Common myeloid progenitor, CD34-positive (primary cell): ENCODE results near the gene TLR7.
A peak's percentile ranks its signal among the peaks of the same experiment; 100 is the strongest.

Source experiments
- CTCF ChIA-PET: fragments of 350-600 bp; sonication (Branson Sonifier 250); formaldehyde crosslinking; loops from one replicate; lab custom pipeline; 2021; ENCODE audit warnings: antibody characterized with exemption; lab: Charles Lee
- POLR2A ChIA-PET: fragments of 350-600 bp; sonication (Branson Sonifier 250); formaldehyde crosslinking; loops from one replicate; lab custom pipeline; 2021; ENCODE audit warnings: antibody characterized with exemption; lab: Charles Lee
- DNase-seq, 3 donors: peaks; one replicate each; pipeline versions ENCODE4 v3.0.0 to v3.0.0-alpha.2; 2013
- H3K27ac ChIP-seq, 2 experiments: 1 replicate in 1 of 2; 2 replicates in 1 of 2; pipeline ENCODE4 v1.7.0; 2013; ENCODE audit warnings: inconsistent platforms in 2 of 2, low read length in 2 of 2, mild to moderate bottlenecking in 2 of 2, low read depth in 1 of 2, moderate library complexity in 1 of 2; ENCODE audit not compliant: severe bottlenecking in 2 of 2, insufficient read depth in 1 of 2, poor library complexity in 1 of 2
- H3K27me3 ChIP-seq, 5 experiments: replicated peaks in 2 of 5; 1 replicate in 3 of 5; 2 replicates in 2 of 5; pipeline versions ENCODE4 v1.6.1 to v1.7.0; 2013; ENCODE audit warnings: low read length in 4 of 5, mild to moderate bottlenecking in 2 of 5, moderate library complexity in 2 of 5, inconsistent platforms in 1 of 5; ENCODE audit not compliant: insufficient read depth in 5 of 5, control insufficient read depth in 4 of 5
- H3K36me3 ChIP-seq, 4 experiments: 1 replicate in 2 of 4; 2 replicates in 2 of 4; pipeline versions ENCODE4 v1.6.1 to v1.7.0; 2013; ENCODE audit warnings: low read length in 3 of 4, control low read depth in 1 of 4, mild to moderate bottlenecking in 1 of 4; ENCODE audit not compliant: control insufficient read depth in 4 of 4, insufficient read depth in 4 of 4
- H3K4me1 ChIP-seq, 4 experiments: 1 replicate in 3 of 4; 2 replicates in 1 of 4; pipeline versions ENCODE4 v1.6.1 to v1.7.1; 2013; ENCODE audit warnings: low read length in 3 of 4, mild to moderate bottlenecking in 3 of 4, control low read depth in 1 of 4, inconsistent platforms in 1 of 4, moderate library complexity in 1 of 4; ENCODE audit not compliant: control insufficient read depth in 4 of 4, insufficient read depth in 4 of 4; ENCODE audit errors: control extremely low read depth in 1 of 4
- H3K4me3 ChIP-seq, 7 experiments: 1 replicate in 4 of 7; 2 replicates in 3 of 7; pipeline versions ENCODE4 v1.5.1 to v1.7.0; 2013; ENCODE audit warnings: mild to moderate bottlenecking in 7 of 7, low read length in 6 of 7, moderate library complexity in 6 of 7, inconsistent platforms in 2 of 7, low read depth in 2 of 7, control low read depth in 1 of 7; ENCODE audit not compliant: insufficient read depth in 4 of 7, control insufficient read depth in 1 of 7; ENCODE audit errors: extremely low read depth in 1 of 7
- H3K9me3 ChIP-seq, 5 experiments: 1 replicate in 4 of 5; 2 replicates in 1 of 5; pipeline versions ENCODE4 v1.6.1 to v1.7.1; 2013; ENCODE audit warnings: low read length in 4 of 5, mild to moderate bottlenecking in 2 of 5, inconsistent platforms in 1 of 5, low read depth in 1 of 5, moderate library complexity in 1 of 5; ENCODE audit not compliant: control insufficient read depth in 4 of 5, insufficient read depth in 2 of 5; ENCODE audit errors: control extremely low read depth in 1 of 5
- WGBS: methylation state at CpG from one replicate; pipeline ENCODE4 v1.1.5; 2013; ENCODE audit not compliant: insufficient coverage; 5-methylcytosine and 5-hydroxymethylcytosine counted together

Gene TLR7

DNA sequence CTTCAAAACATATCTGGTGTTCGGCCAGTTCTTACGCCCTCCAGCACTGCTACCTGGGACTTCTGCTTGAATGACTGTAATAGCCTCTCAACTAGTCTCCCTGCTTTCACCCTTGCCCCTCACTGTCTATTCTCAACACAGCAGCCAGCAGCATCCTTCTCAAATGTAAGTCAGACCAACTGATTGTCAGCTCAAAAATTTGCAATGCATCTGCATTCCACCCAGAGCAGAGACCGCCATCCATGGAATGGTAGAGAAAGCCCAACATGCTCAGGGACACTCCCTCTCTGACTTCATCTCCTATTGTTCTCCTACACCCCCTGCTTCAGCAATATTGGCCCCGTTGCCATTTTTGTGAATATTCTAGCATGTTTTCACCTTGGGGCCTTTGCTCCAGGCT lies 5.9 kb downstream of the TLR7 start:
- Histone ChIP-seq H3K27ac (no peak overlapping the region), H3K4me3 (no peak overlapping the region), H3K27me3 (peaks cover 0 to 14% (median 0%) of the 10 kb centered on the region in 5 experiments), H3K9me3 (no peaks in the 10 kb centered on the region), H3K4me1 (peaks cover 0 to 3% (median 1%) of the 10 kb centered on the region in 4 experiments), H3K36me3 (no peaks in the 10 kb centered on the region)
- ChIA-PET CTCF (no interaction called here), POLR2A (no interaction called here)
- no peak for DNase-seq
- WGBS, result 89% methylated on average over 4 of the region's 4 CpGs

DNA sequence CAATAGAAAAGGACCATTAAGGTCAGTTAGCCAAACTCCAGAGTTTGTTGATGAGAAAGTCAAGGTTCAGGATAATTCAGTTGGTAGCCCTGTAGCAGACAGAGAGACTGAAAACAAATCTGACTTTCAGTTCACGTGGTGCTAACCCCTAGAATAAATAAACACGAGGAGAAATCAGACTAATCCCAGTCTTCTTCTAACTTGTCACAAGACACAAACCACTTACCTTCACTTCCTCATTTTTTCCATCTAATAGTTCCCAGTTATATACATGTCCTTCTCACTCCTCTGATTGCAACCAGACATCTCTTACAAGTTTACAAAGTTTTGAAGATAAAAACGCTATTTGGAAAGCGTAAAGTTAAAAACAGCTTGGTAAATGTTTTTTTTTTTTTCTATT lies 7.7 kb downstream of the TLR7 start:
- DNase-seq, result peak in 1 of 3 donors; percentile 13
- 33% methylated on average over 1 of the region's 4 CpGs for WGBS
- H3K4me1 ChIP-seq, result no peaks in the 10 kb centered on the region
- H3K4me3 ChIP-seq, result no peak overlapping the region
- ChIA-PET CTCF (no interaction called here), POLR2A (no interaction called here)
- H3K36me3 ChIP-seq, result no peaks in the 10 kb centered on the region
- H3K27ac ChIP-seq, result no peak overlapping the region
- H3K9me3 ChIP-seq, result no peaks in the 10 kb centered on the region
- H3K27me3 ChIP-seq, result peaks cover 0 to 15% (median 0%) of the 10 kb centered on the region in 5 experiments

DNA sequence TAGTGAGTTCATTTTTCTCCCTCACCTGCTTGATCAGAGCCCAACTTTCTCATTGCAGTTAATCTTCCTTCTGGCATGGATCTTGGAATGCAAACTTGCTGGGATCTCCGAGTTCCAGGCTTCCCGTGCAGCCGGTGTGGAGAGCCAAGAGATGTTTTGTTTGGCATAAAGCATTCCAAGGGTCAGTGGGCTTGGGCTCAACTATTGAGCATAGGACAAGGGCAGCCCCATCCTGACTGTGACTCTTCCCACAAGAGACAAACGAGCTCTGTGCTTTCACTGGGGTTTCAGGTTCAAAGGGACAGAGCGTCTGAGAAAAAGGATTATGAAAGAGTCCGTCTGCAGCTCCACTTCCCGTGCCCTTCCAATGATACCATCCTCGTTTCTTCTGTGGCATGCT lies 10.5 kb downstream of the TLR7 start:
- Histone ChIP-seq H3K27ac (no peak overlapping the region), H3K4me1 (no peaks in the 10 kb centered on the region), H3K27me3 (peaks cover 0 to 9% (median 0%) of the 10 kb centered on the region in 5 experiments), H3K9me3 (no peaks in the 10 kb centered on the region), H3K4me3 (no peak overlapping the region), H3K36me3 (no peaks in the 10 kb centered on the region)
- POLR2A ChIA-PET, result no interaction called here
- CTCF ChIA-PET, result no interaction called here
- no peak for DNase-seq
- WGBS, result 95% methylated on average over 7 of the region's 8 CpGs

DNA sequence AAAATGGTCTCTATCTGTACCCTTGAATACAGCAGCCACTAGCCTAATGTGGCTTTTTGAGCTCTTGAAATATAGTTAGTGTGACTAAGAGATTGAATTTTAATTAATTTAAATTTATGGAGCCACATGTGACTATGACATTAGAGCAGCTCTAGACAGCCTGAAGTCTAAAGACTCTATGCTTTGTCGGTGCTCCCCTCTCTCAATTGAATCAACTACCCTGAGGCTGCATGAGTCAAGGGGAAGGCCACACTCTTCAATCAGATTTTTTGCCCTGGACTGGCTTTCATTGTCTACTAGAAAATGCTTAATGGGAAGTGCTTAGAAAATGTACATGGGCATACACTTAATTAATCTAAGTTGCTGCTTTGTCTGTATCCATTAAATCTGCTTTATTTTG lies 11.7 kb downstream of the TLR7 start:
- ChIA-PET POLR2A (no interaction called here), CTCF (no interaction called here)
- Histone ChIP-seq H3K36me3 (no peaks in the 10 kb centered on the region), H3K27me3 (peaks cover 0 to 7% (median 0%) of the 10 kb centered on the region in 5 experiments), H3K9me3 (no peaks in the 10 kb centered on the region), H3K4me1 (no peaks in the 10 kb centered on the region), H3K4me3 (no peak overlapping the region), H3K27ac (no peak overlapping the region)
- no peak for DNase-seq
- WGBS, result 100% methylated on average over 1 of the region's 1 CpG

DNA sequence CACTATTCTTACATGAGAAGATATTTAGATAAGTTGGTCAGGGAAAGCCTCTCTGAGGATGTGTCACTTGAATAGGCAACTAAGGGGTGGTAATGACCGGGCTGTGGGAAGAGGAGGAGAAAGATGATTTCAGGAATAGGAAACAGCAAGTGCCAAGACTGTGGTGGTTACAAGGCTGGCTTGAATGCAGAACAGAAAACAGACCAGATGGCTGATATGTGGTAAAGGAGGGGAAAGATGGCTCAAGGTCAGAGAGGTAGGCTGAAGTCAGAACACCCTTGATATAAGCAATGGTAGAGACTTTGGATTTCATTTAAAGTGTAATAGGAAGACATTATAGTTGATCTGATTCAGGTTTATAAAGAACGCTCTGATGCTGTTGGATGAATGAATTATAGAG lies 15.0 kb downstream of the TLR7 start:
- H3K36me3 ChIP-seq, result no peaks in the 10 kb centered on the region
- POLR2A ChIA-PET, result no interaction called here
- peaks cover 0 to 10% (median 0%) of the 10 kb centered on the region in 5 experiments for H3K27me3 ChIP-seq
- WGBS, result 88% methylated on average over 1 of the region's 2 CpGs
- CTCF ChIA-PET, result no interaction called here
- H3K4me1 ChIP-seq, result no peaks in the 10 kb centered on the region
- DNase-seq, result no peak
- no peaks in the 10 kb centered on the region for H3K9me3 ChIP-seq
- H3K4me3 ChIP-seq, result no peak overlapping the region
- H3K27ac ChIP-seq, result no peak overlapping the region

DNA sequence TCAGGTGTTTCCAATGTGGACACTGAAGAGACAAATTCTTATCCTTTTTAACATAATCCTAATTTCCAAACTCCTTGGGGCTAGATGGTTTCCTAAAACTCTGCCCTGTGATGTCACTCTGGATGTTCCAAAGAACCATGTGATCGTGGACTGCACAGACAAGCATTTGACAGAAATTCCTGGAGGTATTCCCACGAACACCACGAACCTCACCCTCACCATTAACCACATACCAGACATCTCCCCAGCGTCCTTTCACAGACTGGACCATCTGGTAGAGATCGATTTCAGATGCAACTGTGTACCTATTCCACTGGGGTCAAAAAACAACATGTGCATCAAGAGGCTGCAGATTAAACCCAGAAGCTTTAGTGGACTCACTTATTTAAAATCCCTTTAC lies 18.6 kb downstream of the TLR7 start:
- Histone ChIP-seq H3K36me3 (no peaks in the 10 kb centered on the region), H3K9me3 (no peaks in the 10 kb centered on the region), H3K27ac (no peak overlapping the region), H3K4me3 (no peak overlapping the region), H3K4me1 (peaks cover 0 to 8% (median 2%) of the 10 kb centered on the region in 4 experiments), H3K27me3 (peaks cover 0 to 3% (median 0%) of the 10 kb centered on the region in 5 experiments)
- DNase-seq, result no peak
- 64% methylated on average over 4 of the region's 5 CpGs for WGBS
- POLR2A ChIA-PET, result no interaction called here
- CTCF ChIA-PET, result no interaction called here

DNA sequence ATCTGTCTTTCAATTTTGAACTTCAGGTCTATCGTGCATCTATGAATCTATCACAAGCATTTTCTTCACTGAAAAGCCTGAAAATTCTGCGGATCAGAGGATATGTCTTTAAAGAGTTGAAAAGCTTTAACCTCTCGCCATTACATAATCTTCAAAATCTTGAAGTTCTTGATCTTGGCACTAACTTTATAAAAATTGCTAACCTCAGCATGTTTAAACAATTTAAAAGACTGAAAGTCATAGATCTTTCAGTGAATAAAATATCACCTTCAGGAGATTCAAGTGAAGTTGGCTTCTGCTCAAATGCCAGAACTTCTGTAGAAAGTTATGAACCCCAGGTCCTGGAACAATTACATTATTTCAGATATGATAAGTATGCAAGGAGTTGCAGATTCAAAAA lies 19.7 kb downstream of the TLR7 start:
- Histone ChIP-seq H3K27ac (no peak overlapping the region), H3K36me3 (no peaks in the 10 kb centered on the region), H3K4me1 (peaks cover 4 to 14% (median 7%) of the 10 kb centered on the region in 4 experiments), H3K27me3 (peaks cover 0 to 7% (median 0%) of the 10 kb centered on the region in 5 experiments), H3K9me3 (no peaks in the 10 kb centered on the region), H3K4me3 (no peak overlapping the region)
- WGBS, result 100% methylated on average over 2 of the region's 3 CpGs
- DNase-seq, result no peak
- POLR2A ChIA-PET, result no interaction called here
- CTCF ChIA-PET, result no interaction called here
